GM18526 (cell line): ENCODE data around the gene COL5A1.

ENCODE experiments used
- POLR2A ChIP-seq: IDR thresholded peaks from 3 replicates; pipeline ENCODE4 v1.6.1; 2011; ENCODE audit not compliant: insufficient read length; ENCODE audit errors: extremely low read depth

The COL5A1 gene

DNA sequence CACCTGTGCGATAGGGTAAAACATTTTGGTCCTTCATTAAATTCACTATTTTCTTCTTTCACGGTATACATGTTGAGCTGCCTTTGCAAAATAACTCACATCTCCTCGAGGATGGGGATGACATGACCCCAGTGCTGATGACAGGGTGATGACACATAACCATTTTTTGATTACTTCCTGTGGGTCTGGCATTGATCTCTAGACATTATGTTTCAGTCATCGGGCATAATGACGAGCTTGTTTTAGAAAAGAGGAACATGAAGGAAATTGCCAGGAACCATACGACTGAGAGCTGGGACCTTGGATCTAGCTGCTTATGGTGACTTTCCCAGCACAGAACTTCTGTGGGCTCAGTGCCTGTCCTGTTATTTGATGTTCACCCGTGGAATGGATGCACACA lies 25.2 kb downstream of the COL5A1 start:
- TF ChIP-seq POLR2A = no peak

DNA sequence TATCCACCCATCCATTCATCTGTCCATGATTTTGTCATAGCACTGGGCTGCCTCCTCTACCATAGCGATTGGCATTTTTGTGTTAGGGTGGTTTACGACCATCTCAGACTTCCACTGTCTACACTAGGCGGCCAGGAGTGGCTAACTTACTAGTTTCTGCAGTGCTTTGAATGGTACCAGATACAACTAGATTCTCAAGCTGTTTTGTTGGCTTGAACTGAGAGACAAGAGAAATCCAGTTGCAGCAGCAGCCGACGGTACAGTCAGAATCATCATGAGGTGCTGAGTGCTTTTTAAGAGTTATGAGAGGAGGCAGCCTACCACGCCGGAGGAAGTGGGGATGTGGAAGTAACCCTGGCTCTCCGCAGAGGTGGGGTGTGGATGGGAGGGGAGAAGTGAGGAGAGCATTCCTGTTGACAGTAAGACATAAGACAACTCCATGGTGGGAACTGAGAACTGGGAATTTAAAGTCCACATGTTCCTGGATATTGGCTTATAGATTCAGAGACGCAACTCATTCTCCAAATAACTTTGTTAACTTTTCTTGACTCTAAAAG lies 27.9 kb downstream of the COL5A1 start:
- no peak for TF ChIP-seq POLR2A

DNA sequence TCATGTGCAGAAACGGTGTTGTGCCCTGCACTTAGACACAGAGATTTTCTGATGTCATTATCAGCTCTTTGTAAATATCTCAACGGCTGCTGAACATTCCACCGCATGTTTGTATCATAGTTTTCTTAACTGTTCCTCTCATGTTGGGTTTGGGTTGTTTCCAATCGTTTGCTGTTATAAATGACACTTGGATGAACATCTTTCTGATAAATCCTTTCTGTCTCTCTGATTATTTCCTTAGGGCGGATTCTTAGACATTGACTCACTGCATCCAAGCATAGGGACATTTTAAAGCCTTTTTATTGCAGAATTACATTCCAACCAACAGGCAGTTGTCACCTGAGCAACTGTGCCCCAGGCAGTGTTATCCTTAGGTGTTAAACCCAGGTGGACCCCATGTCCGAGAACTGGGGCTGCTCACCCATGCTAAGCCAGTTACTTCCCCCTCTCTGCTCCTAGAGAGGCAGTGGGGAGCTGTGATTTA lies 28.5 kb downstream of the COL5A1 start:
- TF ChIP-seq POLR2A = no peak

DNA sequence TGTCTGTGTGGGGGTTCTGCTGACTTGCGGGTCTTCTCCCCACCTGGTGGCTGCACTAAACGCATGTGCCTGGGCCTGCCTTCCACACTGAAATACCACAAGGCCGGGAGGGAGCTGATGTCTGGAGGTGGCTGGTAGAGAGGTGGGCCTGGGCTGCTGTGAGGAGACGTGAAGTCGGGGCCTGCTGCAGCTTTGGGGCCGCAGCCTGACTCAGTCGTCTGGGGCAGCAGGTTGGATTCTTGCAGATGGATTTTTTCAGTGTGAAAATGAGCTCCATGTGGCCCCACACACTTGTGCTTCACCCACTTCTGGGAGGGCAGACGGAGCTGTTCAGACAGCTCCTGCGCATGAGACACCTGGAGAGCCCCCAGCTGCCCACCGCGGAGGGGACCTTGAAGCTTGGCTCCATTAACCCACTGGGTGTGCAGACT lies 29.3 kb downstream of the COL5A1 start:
- TF ChIP-seq POLR2A = no peak

DNA sequence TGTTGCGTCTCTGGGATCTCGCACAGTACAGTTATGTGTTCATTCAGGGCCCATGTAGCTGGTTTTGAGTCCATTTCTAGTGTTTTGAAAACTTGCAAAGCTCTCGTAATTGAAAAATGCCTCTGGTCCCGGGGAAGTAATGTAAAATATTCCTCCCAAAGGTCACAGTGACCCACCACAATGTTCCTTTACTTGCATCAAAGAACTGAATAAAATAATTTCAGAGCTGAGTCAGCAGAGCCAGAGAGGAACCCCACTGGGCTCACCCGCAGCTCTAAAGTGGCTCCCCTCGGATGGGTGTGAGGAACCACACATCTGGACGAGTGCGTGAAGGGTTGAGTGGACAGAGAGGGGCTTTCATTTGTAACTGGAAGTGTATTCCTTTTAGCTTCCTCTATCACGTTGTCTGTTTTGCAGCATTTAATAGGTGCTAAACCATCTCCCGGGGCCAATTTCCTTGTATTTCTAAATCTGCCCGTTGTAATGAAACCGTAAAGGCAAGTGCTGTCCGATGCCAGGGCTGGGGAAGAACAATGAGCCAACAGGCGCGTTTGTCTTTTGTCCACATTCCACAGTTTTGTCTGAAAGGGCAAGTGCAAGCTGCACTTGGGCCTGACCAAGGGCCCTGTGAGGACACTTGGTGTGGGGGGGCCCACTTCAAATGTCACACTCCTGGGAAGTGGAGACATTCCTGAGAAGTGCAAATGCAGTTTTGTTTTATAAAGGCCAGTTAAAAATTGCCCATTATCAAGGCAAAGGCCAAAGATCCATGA lies 29.9 kb downstream of the COL5A1 start:
- TF ChIP-seq POLR2A = no peak

DNA sequence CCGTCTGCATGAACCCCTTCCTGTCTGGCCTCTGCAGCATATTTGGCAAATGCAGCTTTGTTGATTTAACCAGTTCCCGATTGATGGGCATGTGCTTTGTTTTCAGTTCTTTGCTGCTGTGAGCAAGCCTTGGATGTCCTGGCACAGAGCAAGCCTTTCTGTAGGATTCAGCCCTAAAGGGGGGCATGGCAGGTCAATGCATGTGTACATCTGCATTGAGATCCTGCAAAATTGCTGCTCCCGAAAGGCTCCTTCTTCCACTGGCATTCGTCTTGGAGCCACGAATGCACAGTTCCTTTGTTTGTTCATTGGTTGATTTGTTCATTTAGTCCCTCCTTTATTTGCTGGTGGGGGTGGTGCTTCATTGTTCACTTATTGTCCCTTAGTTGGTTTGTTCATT lies 34.8 kb downstream of the COL5A1 start:
- no peak for TF ChIP-seq POLR2A

DNA sequence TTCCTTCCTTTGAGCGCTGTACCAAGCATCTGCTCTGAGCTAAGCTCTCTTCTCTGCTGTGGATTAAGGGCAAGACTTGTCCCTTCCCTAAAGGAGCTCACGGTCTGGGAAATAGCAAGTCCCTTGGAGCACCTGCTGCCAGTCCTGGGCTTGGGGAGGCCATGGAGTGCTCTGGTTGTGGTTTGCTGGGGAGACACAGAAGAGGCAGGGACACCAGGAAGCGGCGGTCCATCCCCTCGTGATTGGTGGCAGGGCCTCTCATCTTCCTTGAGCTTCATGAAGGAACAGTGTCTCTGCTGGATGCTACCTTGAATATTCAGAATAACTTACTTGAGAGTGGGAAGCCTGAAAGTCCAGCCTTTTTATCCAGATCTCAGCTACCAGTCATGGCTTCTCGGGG lies 35.3 kb downstream of the COL5A1 start:
- TF ChIP-seq POLR2A = no peak

DNA sequence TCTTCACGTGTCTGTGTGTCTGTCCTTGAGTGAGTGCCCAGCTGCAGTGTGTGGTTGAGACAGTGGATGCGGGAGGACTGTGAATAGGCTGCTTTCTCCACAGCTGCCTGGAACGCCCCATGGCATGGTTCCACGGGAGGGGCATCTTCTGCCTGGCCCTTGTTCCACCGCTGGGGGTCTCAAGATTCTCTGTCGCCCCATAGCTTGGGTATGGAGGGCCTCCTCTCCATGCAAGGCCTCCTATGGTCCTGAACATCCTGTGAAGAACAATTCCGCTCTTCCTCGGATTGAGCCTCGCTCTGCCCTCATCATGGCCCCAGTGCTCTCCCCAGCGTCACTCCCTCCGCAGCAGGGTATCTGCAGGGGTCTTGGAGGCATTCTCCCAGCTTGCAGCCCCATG lies 36.1 kb downstream of the COL5A1 start:
- no peak for TF ChIP-seq POLR2A

DNA sequence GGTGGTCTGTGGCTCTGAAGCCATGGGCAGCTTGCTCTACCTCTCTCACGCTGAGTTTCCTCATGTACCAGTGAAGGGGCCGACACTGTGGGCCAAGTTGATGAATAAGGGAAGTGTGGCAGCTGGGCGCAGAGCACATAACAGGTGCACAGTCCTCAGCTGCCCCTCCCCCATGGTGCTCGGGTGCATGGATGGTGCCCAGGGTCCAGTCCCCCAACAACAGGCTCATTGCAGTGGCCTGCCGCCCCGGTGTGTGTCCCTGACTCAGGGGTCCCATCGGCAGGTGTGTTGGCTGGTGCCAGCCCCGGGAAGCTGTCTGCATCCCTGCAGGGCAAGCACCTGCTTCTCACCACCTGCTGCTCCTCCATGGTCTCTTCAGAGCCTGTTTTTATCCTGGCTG lies 36.6 kb downstream of the COL5A1 start:
- TF ChIP-seq POLR2A = no peak

DNA sequence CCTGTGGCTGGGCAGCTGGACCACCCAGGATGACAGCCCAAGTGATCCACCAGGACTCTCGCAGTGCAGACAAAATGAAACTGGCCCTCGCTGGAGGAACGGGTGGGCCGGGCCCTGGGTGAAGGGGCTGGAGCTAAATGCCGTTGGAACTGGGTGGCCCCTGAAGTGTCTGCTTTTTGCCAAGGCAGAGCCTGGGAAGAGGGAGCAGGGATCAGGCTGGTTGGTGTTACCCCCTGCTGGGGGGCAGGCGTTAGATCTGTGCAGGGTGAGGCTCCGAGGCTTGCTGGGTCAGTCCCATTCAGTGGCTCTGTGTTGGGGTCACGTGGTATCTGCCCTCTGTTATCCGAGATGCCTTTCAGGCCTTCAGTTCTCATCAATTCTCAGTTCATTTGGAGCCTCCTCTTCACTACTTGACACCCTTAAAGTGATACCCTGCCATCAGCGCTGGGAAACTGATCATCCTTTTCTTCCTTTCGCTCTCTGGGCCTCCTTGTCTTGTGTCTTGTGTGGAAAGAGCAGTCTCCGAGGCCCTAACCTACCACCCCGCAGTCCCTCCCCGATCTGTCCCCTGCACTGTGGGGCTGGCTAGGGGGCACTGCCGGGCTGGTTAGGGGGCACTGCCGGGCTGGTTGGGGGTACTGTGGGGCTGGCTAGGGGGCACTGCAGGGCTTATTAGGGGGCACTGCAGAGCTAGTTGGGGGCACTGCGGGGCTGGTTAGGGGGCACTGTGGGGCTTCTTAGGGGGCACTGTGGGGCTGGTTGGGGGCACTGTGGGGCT lies 37.3 kb downstream of the COL5A1 start:
- TF ChIP-seq POLR2A = no peak

DNA sequence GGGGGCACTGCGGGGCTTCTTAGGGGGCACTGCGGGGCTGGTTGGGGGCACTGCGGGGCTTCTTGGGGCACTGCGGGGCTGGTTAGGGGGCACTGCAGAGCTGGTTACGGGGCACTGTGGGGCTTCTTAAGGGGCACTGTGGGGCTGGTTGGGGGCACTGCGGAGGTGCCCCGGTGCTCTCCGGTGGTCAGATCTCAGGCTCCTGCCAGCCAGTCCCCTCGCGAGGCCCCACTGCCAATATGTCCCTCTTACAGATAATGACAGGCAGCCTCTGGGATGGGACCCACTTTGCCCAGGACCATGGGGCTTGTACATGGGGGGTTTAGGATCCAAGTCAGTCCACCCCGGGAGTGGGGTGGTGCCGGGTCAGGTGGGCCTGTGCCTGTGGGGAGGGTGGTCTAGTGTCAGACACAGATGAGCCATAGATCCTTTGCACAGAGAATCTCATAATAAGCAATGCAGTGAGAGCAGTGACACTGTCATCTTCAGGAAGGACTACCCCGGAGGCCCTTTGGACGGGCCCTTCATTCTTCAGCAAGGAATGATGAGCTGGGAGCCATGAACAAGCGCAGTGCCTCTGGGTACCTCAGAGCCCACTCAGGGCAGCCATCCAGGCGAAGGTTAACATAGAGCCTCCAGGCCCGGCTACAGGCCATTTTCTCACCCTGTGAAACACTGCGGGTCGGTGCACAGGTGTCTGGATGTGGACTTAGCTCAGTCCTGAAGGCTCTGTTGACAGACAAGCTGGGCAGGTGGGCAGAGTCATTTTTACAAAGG lies 38.2 kb downstream of the COL5A1 start:
- TF ChIP-seq POLR2A = no peak

DNA sequence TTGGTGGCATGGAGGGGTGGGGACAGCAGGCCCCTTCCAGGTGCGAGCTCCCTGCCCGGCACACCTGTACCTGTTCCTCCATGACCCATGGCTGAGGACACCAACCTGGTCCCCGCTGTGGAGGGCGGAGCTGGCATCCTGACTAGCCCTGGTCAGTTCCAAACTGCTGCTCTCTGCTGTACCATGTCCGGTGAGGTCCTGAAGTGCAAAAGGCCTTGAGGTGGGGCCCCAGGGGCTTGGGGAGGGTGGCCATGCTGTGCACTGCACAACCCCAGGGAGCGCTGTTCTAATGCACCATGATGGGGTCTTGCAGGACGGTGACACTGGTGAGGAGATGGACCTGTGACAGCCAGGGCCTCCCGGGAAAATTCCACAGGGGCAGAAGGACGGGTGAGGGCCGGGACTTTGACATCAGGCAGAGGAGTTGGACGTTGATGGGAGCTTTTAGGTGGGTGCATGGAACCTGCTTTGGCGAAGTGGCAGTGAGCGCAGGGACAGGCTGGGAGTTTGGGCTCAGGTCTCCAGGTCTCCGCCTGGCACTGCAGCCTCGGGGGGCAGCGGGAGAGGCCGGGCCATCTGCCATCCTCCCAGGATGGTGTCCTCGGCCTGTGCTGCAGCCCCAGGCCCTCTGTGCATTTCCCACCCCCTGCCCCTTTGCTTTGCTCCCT lies 38.9 kb downstream of the COL5A1 start:
- TF ChIP-seq POLR2A = no peak

DNA sequence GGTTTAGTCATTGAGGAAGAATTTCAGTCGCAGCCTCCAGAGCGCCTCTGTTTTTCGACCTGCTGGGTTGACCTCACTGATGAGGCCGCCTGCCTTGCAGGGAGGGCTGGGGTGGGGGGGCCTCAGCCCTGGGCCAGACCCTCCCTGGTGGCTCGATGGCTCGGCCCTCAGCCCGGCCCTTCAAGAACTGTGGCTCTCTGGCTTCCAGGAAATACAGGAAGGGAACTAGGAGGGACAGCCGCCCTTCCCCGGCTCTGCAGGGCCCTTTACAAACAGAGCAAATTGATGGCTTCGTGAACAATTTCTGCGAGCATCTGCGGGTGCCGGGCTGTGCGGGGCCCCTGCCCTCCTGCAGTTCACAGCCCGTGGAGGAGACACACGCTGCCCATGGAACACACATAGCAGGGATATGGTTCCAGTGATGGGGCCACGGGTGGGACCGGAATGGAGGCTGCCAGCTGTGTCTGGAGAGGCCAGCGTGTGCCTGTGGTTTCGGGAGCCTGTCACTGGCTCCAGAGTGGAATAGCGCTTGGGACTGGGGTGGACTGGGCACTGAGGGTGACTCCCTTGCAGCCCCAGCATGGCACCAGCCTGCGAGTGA lies 39.6 kb downstream of the COL5A1 start:
- TF ChIP-seq POLR2A = no peak

DNA sequence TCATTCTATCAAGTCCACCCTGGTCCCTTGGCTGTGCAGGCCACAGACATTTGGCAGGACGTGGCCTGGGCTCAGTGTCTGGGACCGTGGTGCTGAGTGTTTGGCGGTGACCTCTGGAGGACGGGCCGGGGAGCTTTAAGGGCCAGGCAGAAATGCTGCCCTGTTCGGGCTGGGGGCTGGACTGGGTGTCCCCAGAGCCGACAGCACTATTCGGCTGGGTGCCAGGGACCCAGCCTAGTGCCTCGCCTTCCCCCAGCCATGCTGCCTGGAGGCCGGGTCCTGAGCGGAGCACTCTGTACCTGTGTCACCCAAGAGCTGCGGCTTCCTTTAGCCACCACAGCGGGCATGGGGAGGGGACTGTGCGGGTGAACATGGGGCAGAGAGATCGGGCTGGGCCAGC lies 40.4 kb downstream of the COL5A1 start:
- TF ChIP-seq POLR2A = no peak
